OCI-LY3 (cell line): ENCODE data around the gene FOXD4L6.
"Not testable (repeated sequence)": the region's sequence is repeated elsewhere in the genome, so short reads cannot be mapped to it uniquely, and the experiment has no call there.

Source experiments
- H2AFZ ChIP-seq: fragments of 200-600, 300-600 bp; shearing (Covaris generic); 2 replicates; pipeline ENCODE4 v1.6.0; 2014; ENCODE audit warnings: antibody characterized with exemption, low read depth, low read length
- H3K27ac ChIP-seq: fragments of 200-600, 300-600 bp; sonication (generic); 2 replicates; pipeline ENCODE4 v1.5.1; 2014; ENCODE audit warnings: mild to moderate bottlenecking, low read length, moderate library complexity, mixed read lengths
- H3K27me3 ChIP-seq: fragments of 200-600, 300-600 bp; sonication (generic); 2 replicates; pipeline ENCODE4 v1.6.1; 2014; ENCODE audit warnings: low read depth, low read length, mixed read lengths
- H3K36me3 ChIP-seq: fragments of 200-600, 300-600 bp; sonication (generic); replicated peaks from 2 replicates; pipeline ENCODE3; 2014; ENCODE audit warnings: low read depth, low read length, mixed read lengths
- H3K4me1 ChIP-seq: fragments of 300-600, 200-600 bp; sonication (generic); 2 replicates; pipeline ENCODE4 v1.6.1; 2014; ENCODE audit warnings: low read length, mixed read lengths
- H3K4me2 ChIP-seq: fragments of 200-600, 300-600 bp; sonication (generic); 2 replicates; pipeline ENCODE4 v1.6.1; 2014; ENCODE audit warnings: low read length, mixed read lengths
- H3K4me3 ChIP-seq: fragments of 300-600, 200-600 bp; sonication (generic); 2 replicates; pipeline ENCODE4 v1.5.1; 2014; ENCODE audit warnings: antibody characterized with exemption, mild to moderate bottlenecking, low read length, moderate library complexity
- H3K79me2 ChIP-seq: fragments of 300-600, 200-600 bp; shearing (Covaris generic); 2 replicates; pipeline ENCODE4 v1.6.1; 2014; ENCODE audit warnings: mild to moderate bottlenecking, low read length, mixed read lengths
- H3K9ac ChIP-seq: fragments of 300-600, 200-600 bp; shearing (Covaris generic); 2 replicates; pipeline ENCODE4 v1.6.0; 2014; ENCODE audit warnings: mild to moderate bottlenecking, low read length, moderate library complexity
- H3K9me3 ChIP-seq: fragments of 200-600, 300-600 bp; shearing (Covaris generic); 2 replicates; pipeline ENCODE4 v1.6.1; 2014; ENCODE audit warnings: low read length, mixed read lengths; ENCODE audit not compliant: insufficient read depth
- H4K20me1 ChIP-seq: fragments of 200-600, 300-600 bp; sonication (generic); 2 replicates; pipeline ENCODE4 v1.6.1; 2016; ENCODE audit warnings: low read length, mixed read lengths; ENCODE audit not compliant: insufficient read depth

FOXD4L6 gene

GRCh38 chr9:41105557-41106253 is 22.8 kb downstream of the FOXD4L6 start:
- H3K4me1 ChIP-seq, H3K79me2 ChIP-seq, H3K4me2 ChIP-seq, H4K20me1 ChIP-seq, H3K27me3 ChIP-seq, H2AFZ ChIP-seq, H3K9me3 ChIP-seq, H3K36me3 ChIP-seq, H3K27ac ChIP-seq, H3K4me3 ChIP-seq, H3K9ac ChIP-seq: not testable (repeated sequence)

- not testable (repeated sequence) for H4K20me1 ChIP-seq, H3K4me1 ChIP-seq, H3K4me3 ChIP-seq, H3K27ac ChIP-seq, H3K4me2 ChIP-seq, H2AFZ ChIP-seq, H3K27me3 ChIP-seq, H3K36me3 ChIP-seq, H3K79me2 ChIP-seq, H3K9me3 ChIP-seq, H3K9ac ChIP-seq
Observed at GRCh38 chr9:41104542-41104941, 23.9 kb downstream of the FOXD4L6 start.

GRCh38 chr9:41100508-41100907 is 28.0 kb downstream of the FOXD4L6 start:
- H3K4me2 ChIP-seq, H3K79me2 ChIP-seq, H3K9ac ChIP-seq, H2AFZ ChIP-seq, H3K27ac ChIP-seq, H3K27me3 ChIP-seq, H3K36me3 ChIP-seq, H4K20me1 ChIP-seq, H3K9me3 ChIP-seq, H3K4me1 ChIP-seq, H3K4me3 ChIP-seq: not testable (repeated sequence)

- not testable (repeated sequence) for H3K36me3 ChIP-seq, H2AFZ ChIP-seq, H3K27ac ChIP-seq, H3K4me3 ChIP-seq, H3K4me1 ChIP-seq, H3K9ac ChIP-seq, H3K9me3 ChIP-seq, H3K79me2 ChIP-seq, H3K27me3 ChIP-seq, H4K20me1 ChIP-seq, H3K4me2 ChIP-seq
Observed at GRCh38 chr9:41098759-41099158, 29.7 kb downstream of the FOXD4L6 start.

GRCh38 chr9:41095060-41095459 is 33.4 kb downstream of the FOXD4L6 start:
- not testable (repeated sequence) for H3K27ac ChIP-seq, H3K4me1 ChIP-seq, H3K4me2 ChIP-seq, H3K9me3 ChIP-seq, H3K9ac ChIP-seq, H3K27me3 ChIP-seq, H3K36me3 ChIP-seq, H4K20me1 ChIP-seq, H3K79me2 ChIP-seq, H2AFZ ChIP-seq, H3K4me3 ChIP-seq

GRCh38 chr9:41094010-41094773 is 34.3 kb downstream of the FOXD4L6 start:
- H3K27ac ChIP-seq, H3K4me2 ChIP-seq, H3K9ac ChIP-seq, H3K4me1 ChIP-seq, H3K9me3 ChIP-seq, H3K79me2 ChIP-seq, H3K27me3 ChIP-seq, H3K36me3 ChIP-seq, H3K4me3 ChIP-seq, H4K20me1 ChIP-seq, H2AFZ ChIP-seq: not testable (repeated sequence)

- not testable (repeated sequence) for H3K27ac ChIP-seq, H3K4me2 ChIP-seq, H3K4me1 ChIP-seq, H3K9me3 ChIP-seq, H3K36me3 ChIP-seq, H3K79me2 ChIP-seq, H3K4me3 ChIP-seq, H3K9ac ChIP-seq, H2AFZ ChIP-seq, H3K27me3 ChIP-seq, H4K20me1 ChIP-seq
Observed at GRCh38 chr9:41090922-41091321, 37.6 kb downstream of the FOXD4L6 start.

- H3K4me3 ChIP-seq, H2AFZ ChIP-seq, H3K4me1 ChIP-seq, H3K27me3 ChIP-seq, H3K9ac ChIP-seq, H3K27ac ChIP-seq, H3K4me2 ChIP-seq, H3K79me2 ChIP-seq, H4K20me1 ChIP-seq, H3K36me3 ChIP-seq, H3K9me3 ChIP-seq: not testable (repeated sequence)
Observed at GRCh38 chr9:41090386-41090785, 38.1 kb downstream of the FOXD4L6 start.
